Gastrocnemius medialis (tissue), 4 donors: ENCODE measurements around the gene TSEN15.

Experiments
- POLR2A ChIP-seq, 2 donors: fragments of 450-650 bp; IDR thresholded peaks; one replicate each; pipeline ENCODE4 v1.6.1; 2017; ENCODE audit warnings: antibody characterized with exemption in 2 of 2, mild to moderate bottlenecking in 2 of 2, moderate library complexity in 2 of 2
- TF ChIP-seq, protein P1 (sequence below), 5 experiments: fragments of 450-650 bp in 3 of 5; fragments of 200-600 bp in 2 of 5; sonication (generic) in 2 of 5; IDR thresholded peaks in 4 of 5; conservative IDR thresholded peaks in 1 of 5; 1 replicate in 4 of 5; 2 replicates in 1 of 5; pipeline ENCODE4 v1.5.1; 2016 to 2019; ENCODE audit warnings: antibody characterized with exemption in 5 of 5, mild to moderate bottlenecking in 3 of 5, moderate library complexity in 3 of 5

DNA sequence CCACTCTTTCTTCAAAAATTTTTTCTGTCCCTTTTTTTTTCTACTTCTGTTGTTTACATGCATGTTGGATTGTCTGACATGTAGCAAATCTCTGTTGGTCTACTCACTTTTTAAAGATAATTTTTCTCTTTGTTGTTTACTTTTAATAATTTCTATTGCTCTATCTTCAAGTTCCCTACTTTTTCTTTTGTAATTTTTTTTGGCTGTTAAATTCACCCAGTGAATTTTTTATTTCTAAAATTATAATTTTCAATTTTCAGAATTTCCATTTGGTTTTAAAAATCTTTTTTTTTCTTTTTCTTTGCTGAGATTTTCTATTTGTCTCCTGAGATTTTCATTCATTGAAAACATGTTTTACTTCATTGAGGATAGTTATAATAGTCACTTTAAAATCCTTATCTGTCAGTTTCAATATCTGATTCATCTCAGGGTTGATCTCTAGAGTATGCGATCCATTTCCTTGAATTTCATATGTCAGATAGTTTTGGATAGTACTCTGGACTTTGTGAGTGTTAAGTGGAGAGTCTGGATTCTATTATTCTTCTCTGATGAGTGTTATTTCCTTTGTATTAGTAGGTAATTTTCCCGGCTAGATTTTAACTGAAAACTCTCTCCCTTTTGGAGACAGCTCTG is 1.6 kb upstream of the TSEN15 start:
- TF ChIP-seq, protein P1, sequence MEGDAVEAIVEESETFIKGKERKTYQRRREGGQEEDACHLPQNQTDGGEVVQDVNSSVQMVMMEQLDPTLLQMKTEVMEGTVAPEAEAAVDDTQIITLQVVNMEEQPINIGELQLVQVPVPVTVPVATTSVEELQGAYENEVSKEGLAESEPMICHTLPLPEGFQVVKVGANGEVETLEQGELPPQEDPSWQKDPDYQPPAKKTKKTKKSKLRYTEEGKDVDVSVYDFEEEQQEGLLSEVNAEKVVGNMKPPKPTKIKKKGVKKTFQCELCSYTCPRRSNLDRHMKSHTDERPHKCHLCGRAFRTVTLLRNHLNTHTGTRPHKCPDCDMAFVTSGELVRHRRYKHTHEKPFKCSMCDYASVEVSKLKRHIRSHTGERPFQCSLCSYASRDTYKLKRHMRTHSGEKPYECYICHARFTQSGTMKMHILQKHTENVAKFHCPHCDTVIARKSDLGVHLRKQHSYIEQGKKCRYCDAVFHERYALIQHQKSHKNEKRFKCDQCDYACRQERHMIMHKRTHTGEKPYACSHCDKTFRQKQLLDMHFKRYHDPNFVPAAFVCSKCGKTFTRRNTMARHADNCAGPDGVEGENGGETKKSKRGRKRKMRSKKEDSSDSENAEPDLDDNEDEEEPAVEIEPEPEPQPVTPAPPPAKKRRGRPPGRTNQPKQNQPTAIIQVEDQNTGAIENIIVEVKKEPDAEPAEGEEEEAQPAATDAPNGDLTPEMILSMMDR (IDR thresholded peaks at IDR 0.05 in 4 of 5, conservative IDR thresholded peaks at IDR 0.05 in 1 of 5) = no peak
- TF ChIP-seq POLR2A (IDR thresholded peaks at IDR 0.05) = no peak
